Gastrocnemius medialis (tissue), 4 donors: Measurements from ENCODE around the gene ADGRV1. TPM values are rescaled to one million over a fixed set of nuclear protein-coding genes. Genes with fewer than 3 reads are reported as not detected.

Experiments
- ATAC-seq, 2 donors: fragments of 150-250 bp; one replicate each; pipeline ENCODE4 v1.9.1; 2016
- DNase-seq, 2 donors: peaks; one replicate each; pipeline ENCODE4 v3.0.0-alpha.2; 2019
- H3K27ac ChIP-seq, 4 donors: fragments of 200-600 bp; sonication (generic); 1 replicate in 1 of 4; 2 replicates in 3 of 4; pipeline ENCODE4 v1.5.1; 2016 to 2018; ENCODE audit warnings: mild to moderate bottlenecking in 2 of 4, moderate library complexity in 1 of 4
- H3K27me3 ChIP-seq, 3 donors: fragments of 200-600 bp; sonication (generic) in 2 of 3; 1 replicate in 1 of 3; 2 replicates in 2 of 3; pipeline versions ENCODE4 v1.5.1 to v1.6.0; 2016 to 2019; ENCODE audit warnings: mild to moderate bottlenecking in 1 of 3, moderate library complexity in 1 of 3
- H3K36me3 ChIP-seq, 2 donors: fragments of 200-600 bp; sonication (generic) in 1 of 2; one replicate each; pipeline ENCODE4 v1.5.1; 2017 to 2018
- H3K4me1 ChIP-seq, 2 donors: fragments of 200-600 bp; sonication (generic) in 1 of 2; one replicate each; pipeline ENCODE4 v1.5.1; 2016 to 2017; ENCODE audit warnings: mild to moderate bottlenecking in 2 of 2
- H3K4me3 ChIP-seq, 4 donors: fragments of 200-600 bp; sonication (generic) in 3 of 4; 1 replicate in 1 of 4; 2 replicates in 3 of 4; pipeline ENCODE4 v1.5.1; 2016 to 2019; ENCODE audit warnings: mild to moderate bottlenecking in 2 of 4
- H3K9me3 ChIP-seq, 3 donors: fragments of 200-600 bp; sonication (generic) in 2 of 3; 1 replicate in 1 of 3; 2 replicates in 2 of 3; pipeline ENCODE4 v1.5.1; 2016 to 2019
- CTCF ChIP-seq, 5 experiments: fragments of 450-650 bp in 3 of 5; fragments of 200-600 bp in 2 of 5; sonication (generic) in 2 of 5; IDR thresholded peaks in 4 of 5; conservative IDR thresholded peaks in 1 of 5; 1 replicate in 4 of 5; 2 replicates in 1 of 5; pipeline ENCODE4 v1.5.1; 2016 to 2019; ENCODE audit warnings: antibody characterized with exemption in 5 of 5, mild to moderate bottlenecking in 3 of 5, moderate library complexity in 3 of 5
- POLR2A ChIP-seq, 2 donors: fragments of 450-650 bp; IDR thresholded peaks; one replicate each; pipeline ENCODE4 v1.6.1; 2017; ENCODE audit warnings: antibody characterized with exemption in 2 of 2, mild to moderate bottlenecking in 2 of 2, moderate library complexity in 2 of 2
- in situ Hi-C, 4 donors: fragments of 200-750 bp; cut with MboI; loops; one replicate each; pipeline versions ENCODE4 v1.15.0 to v1.8.0; 2017; ENCODE audit warnings: low sequenced_read_pairs in 4 of 4
- intact Hi-C: fragments of 100-400 bp; cut with DNase I; formaldehyde crosslinking; loops from one replicate; pipeline ENCODE4 v1.15.1; 2023; ENCODE audit warnings: low total_unique reads
- total RNA-seq, 4 donors: library from RNA; depleted of rRNA; stranded (reverse); fragments of >200 nt; gene quantifications; one replicate each; pipeline versions ENCODE4 v1.1.0 to v1.2.3, GENCODE V29; 2016

ADGRV1 gene
- total RNA-seq, 4 donors from 2014 or later: 0.22 to 0.41 TPM; not detected in 2

- intact Hi-C loops: no loop called here
- DNase-seq (no peak), ATAC-seq (no peak)
- Histone ChIP-seq H3K4me1 (no peaks in the 10 kb centered on the region), H3K27ac (no peak overlapping the region), H3K27me3 (no peaks in the 10 kb centered on the region), H3K9me3 (no peaks in the 10 kb centered on the region), H3K36me3 (no peaks in the 10 kb centered on the region), H3K4me3 (no peak overlapping the region)
- TF ChIP-seq CTCF (IDR thresholded peaks at IDR 0.05 in 4 of 5, conservative IDR thresholded peaks at IDR 0.05 in 1 of 5) (no peak), POLR2A (IDR thresholded peaks at IDR 0.05) (no peak)
- in situ Hi-C loops: loop anchor here in 1 of 4 donors (25.0 kb wide), 1 partner anchor 133 kb away; the partner anchor contains the start of gene CETN3
These were observed 13.1 kb upstream of the ADGRV1 start for GRCh38 chr5:90545511-90545910.

GRCh38 chr5:90546216-90546837 is 12.3 kb upstream of the ADGRV1 start:
- Histone ChIP-seq H3K27ac (no peak overlapping the region), H3K4me1 (no peaks in the 10 kb centered on the region), H3K9me3 (no peaks in the 10 kb centered on the region), H3K4me3 (no peak overlapping the region), H3K27me3 (no peaks in the 10 kb centered on the region), H3K36me3 (no peaks in the 10 kb centered on the region)
- DNase-seq: no peak
- in situ Hi-C loops (loop anchor here in 1 of 4 donors (25.0 kb wide), 1 partner anchor 134 kb away; the partner anchor contains the start of gene CETN3), intact Hi-C loops (no loop called here)
- no peak for TF ChIP-seq CTCF (IDR thresholded peaks at IDR 0.05 in 4 of 5, conservative IDR thresholded peaks at IDR 0.05 in 1 of 5)
- no peak for TF ChIP-seq POLR2A (IDR thresholded peaks at IDR 0.05)
- ATAC-seq: no peak

DNA sequence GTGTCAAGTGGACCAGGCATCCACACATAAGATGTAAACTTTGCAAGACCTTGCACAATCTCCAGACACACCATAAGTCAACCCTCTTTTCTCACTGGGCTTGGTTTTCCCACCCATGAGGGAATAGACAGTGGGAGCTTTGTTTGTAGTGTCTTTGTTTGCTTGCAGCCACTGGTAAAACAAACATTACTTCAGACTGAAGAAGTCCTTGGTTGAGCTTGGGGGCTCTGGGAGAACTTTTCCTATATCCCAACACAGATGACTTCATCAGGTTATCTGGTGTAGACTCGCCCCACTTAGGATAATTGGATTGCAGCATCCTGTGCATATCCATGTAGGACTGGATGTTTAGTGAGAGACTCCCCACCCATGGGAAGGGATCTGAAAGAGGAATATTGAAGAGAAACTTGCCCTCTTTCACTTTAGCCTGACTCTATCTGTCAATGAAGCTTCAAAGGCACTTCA is 11.5 kb upstream of the ADGRV1 start:
- ATAC-seq (no peak), DNase-seq (no peak)
- Histone ChIP-seq H3K4me3 (no peak overlapping the region), H3K4me1 (no peaks in the 10 kb centered on the region), H3K27me3 (no peaks in the 10 kb centered on the region), H3K9me3 (no peaks in the 10 kb centered on the region), H3K36me3 (no peaks in the 10 kb centered on the region), H3K27ac (no peak overlapping the region)
- intact Hi-C loops: no loop called here
- in situ Hi-C loops: loop anchor here in 1 of 4 donors (25.0 kb wide), 1 partner anchor 135 kb away; the partner anchor contains the start of gene CETN3
- no peak for TF ChIP-seq CTCF (IDR thresholded peaks at IDR 0.05 in 4 of 5, conservative IDR thresholded peaks at IDR 0.05 in 1 of 5)
- no peak for TF ChIP-seq POLR2A (IDR thresholded peaks at IDR 0.05)

DNA sequence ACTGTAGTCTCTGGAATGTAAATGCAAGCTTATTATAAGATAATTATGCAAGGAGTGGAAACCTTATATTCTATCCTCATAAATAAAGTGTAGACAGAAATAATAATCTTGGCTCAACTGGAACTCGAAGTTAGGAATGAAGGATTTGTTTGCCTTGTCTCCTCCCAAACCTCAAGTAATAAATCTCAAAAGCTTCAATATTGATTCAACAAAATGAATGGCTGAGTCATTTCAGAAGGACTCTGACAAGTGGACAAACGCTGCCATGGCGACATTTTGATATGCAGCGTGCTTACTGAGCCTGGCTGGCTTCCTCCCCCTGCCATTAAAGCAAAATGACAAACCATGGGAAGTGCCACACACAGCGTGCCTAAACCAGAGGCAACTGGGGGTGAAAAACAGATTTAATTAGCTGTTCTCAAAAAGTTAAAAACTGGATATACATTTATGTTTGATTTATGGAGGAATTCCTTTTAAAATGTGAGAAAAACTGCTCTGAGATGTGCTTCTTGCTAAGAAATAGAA is 10.5 kb upstream of the ADGRV1 start:
- DNase-seq (no peak), ATAC-seq (peak in 1 of 2 donors; percentile 36)
- in situ Hi-C loops (loop anchor here in 1 of 4 donors (25.0 kb wide), 1 partner anchor 136 kb away; the partner anchor contains the start of gene CETN3), intact Hi-C loops (no loop called here)
- H3K27me3 ChIP-seq: no peaks in the 10 kb centered on the region
- H3K27ac ChIP-seq: no peak overlapping the region
- no peaks in the 10 kb centered on the region for H3K36me3 ChIP-seq
- H3K4me1 ChIP-seq: no peaks in the 10 kb centered on the region
- TF ChIP-seq CTCF (IDR thresholded peaks at IDR 0.05 in 4 of 5, conservative IDR thresholded peaks at IDR 0.05 in 1 of 5): no peak
- TF ChIP-seq POLR2A (IDR thresholded peaks at IDR 0.05): no peak
- no peaks in the 10 kb centered on the region for H3K9me3 ChIP-seq
- H3K4me3 ChIP-seq: no peak overlapping the region
